GM13976 (cell line): ENCODE measurements around the gene OTOGL.
"Not testable (repeated sequence)": the region's sequence is repeated elsewhere in the genome, so short reads cannot be mapped to it uniquely, and the experiment has no call there.

Experiments
- DNase-seq: peaks from one replicate; pipeline ENCODE4 v3.0.0; 2012; ENCODE audit warnings: low spot score
- in situ Hi-C: fragments of 300-500 bp; cut with MboI; formaldehyde crosslinking; loops from one replicate; pipeline ENCODE4 v1.12.0; 2022; ENCODE audit warnings: low sequenced_read_pairs, mixed read lengths, inconsistent platforms; ENCODE audit not compliant: unreplicated experiment
- TF ChIP-seq, protein P1 (sequence below): IDR thresholded peaks from 2 replicates; pipeline ENCODE4 v1.5.1; 2012; ENCODE audit warnings: borderline replicate concordance, mild to moderate bottlenecking; ENCODE audit not compliant: insufficient read depth; ENCODE audit errors: extremely low read depth, missing control alignments, control extremely low read depth

OTOGL gene

GRCh38 chr12:80217011-80217535, 117.7 kb downstream of the OTOGL start:
- TF ChIP-seq, protein P1, sequence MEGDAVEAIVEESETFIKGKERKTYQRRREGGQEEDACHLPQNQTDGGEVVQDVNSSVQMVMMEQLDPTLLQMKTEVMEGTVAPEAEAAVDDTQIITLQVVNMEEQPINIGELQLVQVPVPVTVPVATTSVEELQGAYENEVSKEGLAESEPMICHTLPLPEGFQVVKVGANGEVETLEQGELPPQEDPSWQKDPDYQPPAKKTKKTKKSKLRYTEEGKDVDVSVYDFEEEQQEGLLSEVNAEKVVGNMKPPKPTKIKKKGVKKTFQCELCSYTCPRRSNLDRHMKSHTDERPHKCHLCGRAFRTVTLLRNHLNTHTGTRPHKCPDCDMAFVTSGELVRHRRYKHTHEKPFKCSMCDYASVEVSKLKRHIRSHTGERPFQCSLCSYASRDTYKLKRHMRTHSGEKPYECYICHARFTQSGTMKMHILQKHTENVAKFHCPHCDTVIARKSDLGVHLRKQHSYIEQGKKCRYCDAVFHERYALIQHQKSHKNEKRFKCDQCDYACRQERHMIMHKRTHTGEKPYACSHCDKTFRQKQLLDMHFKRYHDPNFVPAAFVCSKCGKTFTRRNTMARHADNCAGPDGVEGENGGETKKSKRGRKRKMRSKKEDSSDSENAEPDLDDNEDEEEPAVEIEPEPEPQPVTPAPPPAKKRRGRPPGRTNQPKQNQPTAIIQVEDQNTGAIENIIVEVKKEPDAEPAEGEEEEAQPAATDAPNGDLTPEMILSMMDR: no peak
- in situ Hi-C loops: no loop called here
- DNase-seq: no peak

DNA sequence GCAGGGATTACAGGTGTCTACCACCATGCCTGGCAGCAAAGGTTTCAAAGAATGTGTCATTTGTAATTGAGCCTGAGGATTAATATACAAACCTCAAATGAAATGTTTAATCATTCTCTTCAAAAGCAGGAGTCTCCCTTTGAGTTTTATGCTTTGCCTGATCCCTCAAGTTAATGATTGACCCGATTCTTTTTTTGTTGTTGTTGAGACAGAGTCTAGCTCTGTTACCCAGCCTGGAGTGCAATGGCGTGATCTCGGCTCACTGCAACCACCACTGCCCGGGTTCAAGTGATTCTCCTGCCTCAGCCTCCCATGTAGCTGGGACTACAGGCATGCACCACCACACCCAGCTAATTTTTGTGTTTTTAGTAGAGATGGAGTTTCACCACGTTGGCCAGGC, 119.6 kb downstream of the OTOGL start:
- DNase-seq, in situ Hi-C loops: not testable (repeated sequence)

DNA sequence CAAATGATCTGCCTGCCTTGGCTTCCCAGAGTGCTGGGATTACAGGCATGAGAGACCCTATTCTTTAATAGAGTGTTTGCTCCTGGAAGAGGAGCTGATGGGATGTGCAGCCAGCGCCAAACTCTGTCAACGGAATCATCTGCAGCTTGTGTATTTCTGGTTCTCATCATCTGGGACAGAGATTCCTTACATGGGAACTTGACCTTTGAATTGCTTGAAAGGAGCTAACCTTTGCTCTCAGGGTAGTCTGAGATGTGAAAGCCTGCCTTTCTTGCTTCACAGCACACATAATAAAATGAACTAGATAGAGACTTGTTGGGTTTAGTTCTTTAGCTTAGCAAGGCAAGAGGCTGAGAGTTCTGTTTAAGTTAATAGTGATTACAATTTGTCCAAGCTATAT, 120.0 kb downstream of the OTOGL start:
- TF ChIP-seq, protein P1: no peak
- DNase-seq: no peak
- in situ Hi-C loops: no loop called here

DNA sequence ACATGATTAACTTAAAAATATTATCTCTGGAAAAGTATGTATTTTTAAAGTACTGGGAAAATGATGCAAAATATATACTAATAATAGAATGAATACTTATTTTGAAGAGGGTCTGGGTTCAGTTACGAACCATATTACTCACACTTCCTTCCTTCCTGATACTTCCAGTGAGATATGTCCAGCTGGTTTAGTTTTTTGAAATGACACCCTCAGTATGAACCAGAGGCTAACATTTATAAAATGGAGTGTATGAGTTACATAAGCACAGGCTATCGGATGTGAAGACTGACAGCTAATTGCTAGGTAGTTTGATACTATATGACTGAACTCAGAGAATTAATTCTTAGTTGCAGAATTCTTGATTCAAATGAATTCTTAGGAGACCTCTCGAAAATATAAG, 122.9 kb downstream of the OTOGL start:
- in situ Hi-C loops: no loop called here
- TF ChIP-seq, protein P1: no peak
- DNase-seq: no peak

GRCh38 chr12:80226576-80226975, 127.2 kb downstream of the OTOGL start:
- TF ChIP-seq, protein P1: no peak
- in situ Hi-C loops: no loop called here
- no peak for DNase-seq

DNA sequence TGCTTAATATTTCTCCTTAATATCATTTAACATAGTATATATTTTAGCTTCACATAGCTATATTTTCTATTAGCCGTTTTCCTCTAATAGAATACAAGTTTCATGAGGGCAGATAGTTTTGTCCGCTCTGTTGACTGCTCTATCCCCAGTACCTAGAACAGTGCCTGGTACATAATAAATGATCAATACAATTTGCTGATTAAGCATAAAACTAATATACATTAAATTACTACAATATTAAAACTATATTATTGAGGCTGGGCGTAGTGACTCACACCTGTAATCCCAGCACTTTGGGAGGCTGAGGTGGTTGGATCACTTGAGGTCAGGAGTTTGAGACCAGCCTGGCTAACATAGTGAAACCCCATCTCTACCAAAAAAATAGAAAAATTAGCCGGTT, 128.6 kb downstream of the OTOGL start:
- in situ Hi-C loops: not testable (repeated sequence)

DNA sequence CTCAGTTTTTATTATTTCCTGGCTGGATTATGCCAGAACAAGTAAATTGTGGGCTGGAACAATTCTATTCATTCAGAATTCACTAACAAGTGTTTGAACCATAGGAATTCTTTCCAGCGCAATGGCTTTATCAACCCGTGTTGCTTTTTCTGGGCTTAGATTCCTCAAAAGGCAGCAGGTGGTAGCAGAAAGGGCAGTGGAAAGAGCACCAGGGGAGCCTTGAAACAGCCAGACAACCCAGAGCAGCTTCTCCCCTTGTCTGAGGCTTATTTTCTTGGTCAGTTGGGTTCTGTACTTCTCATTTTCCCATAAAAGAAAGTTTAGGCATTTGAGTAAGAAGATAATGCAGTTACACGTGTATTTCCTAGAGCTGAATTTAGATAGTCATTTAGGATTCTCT, 130.7 kb downstream of the OTOGL start:
- DNase-seq: no peak
- TF ChIP-seq, protein P1: no peak
- in situ Hi-C loops: no loop called here

More for the DNA sequence above, 128.6 kb downstream of the OTOGL start:
- not testable (repeated sequence) for DNase-seq

DNA sequence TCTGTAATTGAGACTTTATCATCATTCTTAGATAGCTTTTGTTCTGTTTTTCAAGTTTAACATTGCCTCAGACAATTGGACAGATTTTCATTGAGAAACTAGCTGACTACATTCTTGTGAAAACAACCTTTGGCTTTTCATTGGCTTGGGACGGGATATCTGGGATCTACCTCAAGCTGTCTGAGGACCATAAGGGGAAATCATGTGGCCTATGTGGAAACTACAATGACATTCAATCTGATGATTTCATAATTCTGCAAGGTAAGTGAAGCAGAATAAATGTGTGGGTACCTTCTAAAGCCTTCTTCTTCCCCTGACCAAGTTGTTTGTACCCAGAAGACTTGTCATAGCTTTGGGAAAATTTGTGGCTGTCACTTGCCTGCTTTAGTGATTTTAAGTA, 133.5 kb downstream of the OTOGL start:
- TF ChIP-seq, protein P1: no peak
- no peak for DNase-seq
- in situ Hi-C loops: no loop called here
